K562 (cell line): Measurements from ENCODE around the gene CACNA1C. TPM values are rescaled to one million over a fixed set of nuclear protein-coding genes. Genes with fewer than 3 reads are reported as not detected.

Source experiments
- ATAC-seq: fragments of 200-7000 bp; cut with Tn5 transposase; 3 replicates; pipeline ENCODE4 v1.9.1; 2020; ENCODE audit warnings: moderate library complexity
- BruUV-seq: library from RNA; stranded (reverse); fragments of 400-500 nt; replicated peaks from 2 replicates; lab custom pipeline; 2021; lab: Mats Ljungman, UMichigan
- CTCF ChIA-PET: fragments of 300-600 bp; formaldehyde crosslinking; extraction: SDS; loops from one replicate; lab custom pipeline; 2021; ENCODE audit warnings: low intra/inter-chr PET ratio; lab: Yijun Ruan, JAX
- POLR2A ChIA-PET: fragments of 300-600, 350-650 bp; sonication (Branson Sonifier 250); formaldehyde crosslinking; extraction: SDS; loops from one replicate; lab custom pipeline; 2021; ENCODE audit warnings: antibody characterized with exemption, inconsistent platforms; lab: Yijun Ruan, JAX
- DNase-seq, 4 experiments: peaks; one replicate each; pipeline versions ENCODE4 v3.0.0 to v3.0.0-alpha.2; 2011 to 2018; ENCODE audit warnings: low spot score in 3 of 4, mixed read lengths in 3 of 4; ENCODE audit errors: extremely low read depth in 1 of 4
- FAIRE-seq: peaks from 2 replicates; lab custom pipeline; 2011; peaks lifted over from hg19 to GRCh38; lab: Jason Lieb, UNC
- H2AFZ ChIP-seq: 2 replicates; pipeline ENCODE4 v1.6.0; 2011; ENCODE audit warnings: low read depth, low read length, control low read depth, inconsistent platforms
- H3K27ac ChIP-seq: fragments of 200-600 bp; 3 replicates; pipeline ENCODE4 v1.8.0; 2011; ENCODE audit warnings: low read depth, mild to moderate bottlenecking, control low read depth, inconsistent platforms, low read length, moderate library complexity, mixed read lengths; ENCODE audit errors: extremely low read depth
- H3K27me3 ChIP-seq, 2 experiments: fragments of 300-600 bp in 1 of 2; 2 replicates in 1 of 2; 3 replicates in 1 of 2; pipeline versions ENCODE4 v1.6.0 to v1.8.0; 2011; ENCODE audit warnings: inconsistent platforms in 2 of 2, low read length in 2 of 2, mild to moderate bottlenecking in 1 of 2, mixed read lengths in 1 of 2, moderate library complexity in 1 of 2; ENCODE audit not compliant: control insufficient read depth in 2 of 2, insufficient read depth in 2 of 2
- H3K36me3 ChIP-seq: fragments of 300-600 bp; 3 replicates; pipeline ENCODE4 v1.8.0; 2011; ENCODE audit warnings: mild to moderate bottlenecking, low read length, inconsistent platforms; ENCODE audit not compliant: control insufficient read depth, insufficient read depth
- H3K4me1 ChIP-seq, 2 experiments: fragments of 200-600 bp in 1 of 2; replicated peaks in 1 of 2; 2 replicates in 1 of 2; 3 replicates in 1 of 2; pipeline versions ENCODE4 v1.5.1 to v1.8.0; 2011; ENCODE audit warnings: inconsistent platforms in 2 of 2, low read length in 2 of 2, mild to moderate bottlenecking in 1 of 2, mixed read lengths in 1 of 2, moderate library complexity in 1 of 2; ENCODE audit not compliant: control insufficient read depth in 2 of 2, insufficient read depth in 2 of 2
- H3K4me2 ChIP-seq: 2 replicates; pipeline ENCODE4 v1.6.1; 2011; ENCODE audit warnings: low read length, control low read depth, inconsistent platforms, mixed read lengths; ENCODE audit not compliant: insufficient read depth
- H3K4me3 ChIP-seq: fragments of 200-600 bp; sonication (generic), shearing (Covaris generic); 2 replicates; pipeline ENCODE4 v1.5.1; 2016; ENCODE audit warnings: control low read depth, inconsistent platforms
- H3K79me2 ChIP-seq: fragments of 200-600 bp; 3 replicates; pipeline ENCODE4 v1.8.0; 2011; ENCODE audit warnings: low read length, inconsistent platforms; ENCODE audit not compliant: control insufficient read depth, insufficient read depth
- H3K9ac ChIP-seq, 2 experiments: 2 replicates each; pipeline versions ENCODE4 v1.6.0 to v1.6.1; 2011; ENCODE audit warnings: low read depth in 2 of 2, low read length in 2 of 2, control low read depth in 1 of 2, inconsistent platforms in 1 of 2, mild to moderate bottlenecking in 1 of 2, mixed read lengths in 1 of 2; ENCODE audit not compliant: insufficient read depth in 1 of 2
- H3K9me1 ChIP-seq: one replicate; pipeline ENCODE4 v1.6.0; 2011; ENCODE audit warnings: inconsistent platforms, mild to moderate bottlenecking, low read length, moderate library complexity; ENCODE audit not compliant: control insufficient read depth, insufficient read depth
- H3K9me3 ChIP-seq: replicated peaks from 2 replicates; pipeline ENCODE4 v1.5.1; 2011; ENCODE audit warnings: low read depth, low read length, inconsistent platforms; ENCODE audit not compliant: control insufficient read depth, insufficient read depth
- H4K20me1 ChIP-seq: replicated peaks from 2 replicates; pipeline ENCODE4 v1.6.1; 2011; ENCODE audit warnings: low read length, inconsistent platforms, mixed read lengths; ENCODE audit not compliant: control insufficient read depth, insufficient read depth
- C11orf30 ChIP-seq: fragments of 450-650 bp; IDR thresholded peaks from 2 replicates; pipeline ENCODE4 v1.6.1; 2016; ENCODE audit warnings: low read depth, mild to moderate bottlenecking
- CHD2 ChIP-seq: IDR thresholded peaks from 2 replicates; pipeline ENCODE4 v1.6.1; 2011; ENCODE audit warnings: low read depth, low read length
- DACH1 ChIP-seq: fragments of 450-650 bp; IDR thresholded peaks from 2 replicates; pipeline ENCODE4 v1.6.1; 2018; ENCODE audit not compliant: partially characterized antibody
- DDX20 ChIP-seq: fragments of 450-650 bp; IDR thresholded peaks from 2 replicates; pipeline ENCODE4 v1.6.1; 2016; ENCODE audit warnings: missing genetic modification characterization, low read depth, mild to moderate bottlenecking, missing compliant biosample characterization, moderate library complexity
- FOXJ3 ChIP-seq: sonication (generic); formaldehyde crosslinking; IDR thresholded peaks from 2 replicates; pipeline ENCODE4 v1.4.0; 2020; ENCODE audit warnings: mild to moderate bottlenecking, missing genetic modification reagents
- STAT5A ChIP-seq: IDR thresholded peaks from 2 replicates; pipeline ENCODE4 v1.6.1; 2012; ENCODE audit warnings: low read length, inconsistent platforms, borderline replicate concordance
- U2AF2 ChIP-seq: fragments of 200-400 bp; formaldehyde crosslinking; optimal IDR thresholded peaks from 2 replicates; pipeline ENCODE3; 2017; ENCODE audit warnings: low read depth, mild to moderate bottlenecking, low read length
- YY1 ChIP-seq, 3 experiments: IDR thresholded peaks; 2 replicates each; pipeline ENCODE4 v1.6.1; 2011; ENCODE audit warnings: low read length in 2 of 3, mild to moderate bottlenecking in 2 of 3, moderate library complexity in 2 of 3, borderline replicate concordance in 1 of 3, control low read depth in 1 of 3, low read depth in 1 of 3; ENCODE audit not compliant: insufficient read depth in 3 of 3, insufficient replicate concordance in 2 of 3, control insufficient read depth in 1 of 3, insufficient read length in 1 of 3; ENCODE audit errors: extremely low read depth in 1 of 3
- ZBTB7A ChIP-seq: IDR thresholded peaks from 2 replicates; pipeline ENCODE4 v1.6.1; 2011; ENCODE audit warnings: low read depth, mild to moderate bottlenecking, low read length, moderate library complexity, borderline replicate concordance; ENCODE audit not compliant: control insufficient read depth
- ZNF184 ChIP-seq: sonication (generic); formaldehyde crosslinking; IDR thresholded peaks from 2 replicates; pipeline ENCODE4 v1.5.0; 2020; ENCODE audit warnings: missing genetic modification reagents
- WGBS: fragments of 100-300 bp; shearing (Covaris generic); methylation state at CpG from one replicate; pipeline ENCODE4 v1.1.6; 2016; ENCODE audit warnings: low coverage, mixed read lengths; ENCODE audit not compliant: insufficient coverage; ENCODE audit errors: missing lambda C conversion rate; 5-methylcytosine and 5-hydroxymethylcytosine counted together
- in situ Hi-C: fragments of 300-500 bp; cut with MboI; formaldehyde crosslinking; loops from 4 replicates; pipeline ENCODE4 v1.15.0; 2018; ENCODE audit warnings: inconsistent platforms, mixed read lengths
- intact Hi-C: fragments of 100-400 bp; cut with micrococcal nuclease; formaldehyde crosslinking; loops from 2 replicates; pipeline ENCODE4 v1.14.2; 2022
- polyA plus RNA-seq, 8 experiments: library from polyadenylated mRNA; depleted of rRNA in 4 of 8; stranded (reverse) in 5 of 8; unstranded in 3 of 8; fragments of >200 nt; fragmentation: Nextera tagmentation in 2 of 8; fragmentation: Illumina TruSeq in 1 of 8; extraction: Ambion mirVana in 2 of 8; extraction: Trizol in 1 of 8; gene quantifications; 2 replicates each; pipeline versions ENCODE4 v1.2.1 to v1.2.3, GENCODE V29; 2011 to 2014; ENCODE audit warnings: inconsistent platforms in 1 of 8, missing spikeins in 1 of 8
- total RNA-seq, 7 experiments: library from RNA; depleted of rRNA in 6 of 7; stranded (reverse); fragments of >200 nt in 6 of 7; fragmentation: Illumina TruSeq in 2 of 7; extraction: Trizol in 2 of 7; gene quantifications; 2 replicates each; pipeline versions ENCODE4 v1.2.1 to v1.2.3, GENCODE V29; 2011 to 2021; ENCODE audit warnings: low replicate concordance in 1 of 7
- TF ChIP-seq, protein P1 (sequence below): sonication (generic); formaldehyde crosslinking; IDR thresholded peaks from 2 replicates; pipeline ENCODE4 v1.8.0; 2023; ENCODE audit warnings: mild to moderate bottlenecking, missing genetic modification reagents
- TF ChIP-seq, protein P2 (sequence below): fragments of 250-450 bp; sonication (Bioruptor Pico); IDR thresholded peaks from 2 replicates; pipeline ENCODE4 v1.4.0; 2020; ENCODE audit warnings: mild to moderate bottlenecking

CACNA1C gene
- total and polyA plus RNA-seq, 9 of the 15 experiments (the other 6 are each of a cell fraction or from before 2014, with no cell fraction given) = not detected

DNA sequence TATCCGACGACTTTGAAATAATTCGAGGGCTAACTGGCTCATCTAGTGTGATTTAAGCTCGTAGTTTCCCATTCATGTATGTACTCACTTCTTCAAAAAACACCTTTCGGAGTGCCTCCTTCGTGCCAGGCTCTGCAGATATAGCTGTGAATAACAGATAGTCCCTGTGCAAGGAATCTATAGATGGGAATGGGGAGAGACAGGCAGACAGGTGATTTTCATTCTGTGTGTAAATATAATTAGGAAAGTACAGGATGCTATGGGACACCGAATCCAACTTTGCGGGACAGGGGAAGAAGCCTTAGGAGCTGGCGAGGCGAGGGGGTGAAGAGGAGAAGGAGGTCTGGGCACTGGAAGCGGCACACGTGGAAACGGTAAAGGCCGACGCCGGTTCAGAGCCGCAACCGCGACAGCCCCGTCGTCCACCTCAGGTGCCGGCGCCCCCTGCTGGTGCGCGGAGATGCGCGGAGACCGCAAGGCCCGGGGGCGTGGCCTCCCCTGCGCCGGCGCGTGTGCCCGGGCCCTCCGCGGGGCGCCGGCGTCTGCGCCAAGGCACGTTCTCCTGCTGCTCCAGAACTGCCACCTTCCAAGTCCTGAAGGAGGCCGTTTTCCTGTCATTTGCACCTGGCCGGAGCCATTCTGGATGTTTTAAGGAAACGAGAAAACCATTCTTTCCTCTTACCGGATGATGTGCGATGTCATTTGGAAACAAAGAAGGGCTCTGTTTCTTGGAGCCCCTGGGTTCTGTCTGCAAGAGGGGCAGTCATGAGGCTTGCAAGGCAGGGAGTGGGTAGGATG, 18.0 kb upstream of the CACNA1C start:
- CTCF ChIA-PET = interaction anchor here (0.7 to 1.5 kb wide), 2 partner anchors 239 to 256 kb away, joined by 3 to 6 read pairs; no protein-coding TSS in a partner anchor
- H3K9me1 ChIP-seq = no peaks in the 10 kb centered on the region
- WGBS = 18% methylated on average over 24 of the region's 47 CpGs
- H3K9ac ChIP-seq = peak overlapping the region in 1 of 2 experiments; percentile 48; a peak in 1 of 4 replicates
- no peaks in the 10 kb centered on the region for H3K9me3 ChIP-seq
- H3K79me2 ChIP-seq = no peaks in the 10 kb centered on the region
- no peak for FAIRE-seq
- H3K27ac ChIP-seq = no peak overlapping the region
- H3K36me3 ChIP-seq = no peaks in the 10 kb centered on the region
- DNase-seq = peak; percentile 83 to 88 (median 86)
- ATAC-seq = peak; percentile 100
- in situ Hi-C loops (no loop called here), intact Hi-C loops (loop anchor here (10.0 kb wide), 1 partner anchor 240 kb away; no protein-coding TSS in a partner anchor)
- POLR2A ChIA-PET = interaction anchor here (0.5 to 1.6 kb wide), 3 partner anchors 12 to 1022 kb away, joined by 3 read pairs; no protein-coding TSS in a partner anchor
- peaks cover 0 to 7% of the 10 kb centered on the region in 2 experiments; a peak in 3 of 5 replicates for H3K4me1 ChIP-seq
- no peaks in the 10 kb centered on the region; the same call in 1 of the 2 replicates for H4K20me1 ChIP-seq
- H3K4me3 ChIP-seq = peak overlapping the region; percentile 26
- peak overlapping the region; percentile 92 for H2AFZ ChIP-seq
- H3K4me2 ChIP-seq = peak overlapping the region; percentile 74
- no TSS peak for BruUV-seq
- peaks cover 14 to 45% of the 10 kb centered on the region in 2 experiments for H3K27me3 ChIP-seq
- TF ChIP-seq C11orf30 (no peak), DDX20 (no peak), ZBTB7A (no peak), YY1 (IDR thresholded peaks at IDR 0.05; ENCODE audit: borderline replicate concordance in 1 of 3, control insufficient read depth in 1 of 3, extremely low read depth in 1 of 3, insufficient read depth in 3 of 3, insufficient read length in 1 of 3, insufficient replicate concordance in 2 of 3, low read depth in 1 of 3, low read length in 2 of 3) (peak in 1 of 3 experiments; percentile 31), FOXJ3 (CRISPR knock-in tag) (no peak), DACH1 (no peak), U2AF2 (no peak), ZNF184 (CRISPR knock-in tag) (no peak), CHD2 (no peak), STAT5A (no peak)
- TF ChIP-seq, protein P1, sequence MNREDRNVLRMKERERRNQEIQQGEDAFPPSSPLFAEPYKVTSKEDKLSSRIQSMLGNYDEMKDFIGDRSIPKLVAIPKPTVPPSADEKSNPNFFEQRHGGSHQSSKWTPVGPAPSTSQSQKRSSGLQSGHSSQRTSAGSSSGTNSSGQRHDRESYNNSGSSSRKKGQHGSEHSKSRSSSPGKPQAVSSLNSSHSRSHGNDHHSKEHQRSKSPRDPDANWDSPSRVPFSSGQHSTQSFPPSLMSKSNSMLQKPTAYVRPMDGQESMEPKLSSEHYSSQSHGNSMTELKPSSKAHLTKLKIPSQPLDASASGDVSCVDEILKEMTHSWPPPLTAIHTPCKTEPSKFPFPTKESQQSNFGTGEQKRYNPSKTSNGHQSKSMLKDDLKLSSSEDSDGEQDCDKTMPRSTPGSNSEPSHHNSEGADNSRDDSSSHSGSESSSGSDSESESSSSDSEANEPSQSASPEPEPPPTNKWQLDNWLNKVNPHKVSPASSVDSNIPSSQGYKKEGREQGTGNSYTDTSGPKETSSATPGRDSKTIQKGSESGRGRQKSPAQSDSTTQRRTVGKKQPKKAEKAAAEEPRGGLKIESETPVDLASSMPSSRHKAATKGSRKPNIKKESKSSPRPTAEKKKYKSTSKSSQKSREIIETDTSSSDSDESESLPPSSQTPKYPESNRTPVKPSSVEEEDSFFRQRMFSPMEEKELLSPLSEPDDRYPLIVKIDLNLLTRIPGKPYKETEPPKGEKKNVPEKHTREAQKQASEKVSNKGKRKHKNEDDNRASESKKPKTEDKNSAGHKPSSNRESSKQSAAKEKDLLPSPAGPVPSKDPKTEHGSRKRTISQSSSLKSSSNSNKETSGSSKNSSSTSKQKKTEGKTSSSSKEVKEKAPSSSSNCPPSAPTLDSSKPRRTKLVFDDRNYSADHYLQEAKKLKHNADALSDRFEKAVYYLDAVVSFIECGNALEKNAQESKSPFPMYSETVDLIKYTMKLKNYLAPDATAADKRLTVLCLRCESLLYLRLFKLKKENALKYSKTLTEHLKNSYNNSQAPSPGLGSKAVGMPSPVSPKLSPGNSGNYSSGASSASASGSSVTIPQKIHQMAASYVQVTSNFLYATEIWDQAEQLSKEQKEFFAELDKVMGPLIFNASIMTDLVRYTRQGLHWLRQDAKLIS (CRISPR knock-in tag) = no peak
- TF ChIP-seq, protein P2, sequence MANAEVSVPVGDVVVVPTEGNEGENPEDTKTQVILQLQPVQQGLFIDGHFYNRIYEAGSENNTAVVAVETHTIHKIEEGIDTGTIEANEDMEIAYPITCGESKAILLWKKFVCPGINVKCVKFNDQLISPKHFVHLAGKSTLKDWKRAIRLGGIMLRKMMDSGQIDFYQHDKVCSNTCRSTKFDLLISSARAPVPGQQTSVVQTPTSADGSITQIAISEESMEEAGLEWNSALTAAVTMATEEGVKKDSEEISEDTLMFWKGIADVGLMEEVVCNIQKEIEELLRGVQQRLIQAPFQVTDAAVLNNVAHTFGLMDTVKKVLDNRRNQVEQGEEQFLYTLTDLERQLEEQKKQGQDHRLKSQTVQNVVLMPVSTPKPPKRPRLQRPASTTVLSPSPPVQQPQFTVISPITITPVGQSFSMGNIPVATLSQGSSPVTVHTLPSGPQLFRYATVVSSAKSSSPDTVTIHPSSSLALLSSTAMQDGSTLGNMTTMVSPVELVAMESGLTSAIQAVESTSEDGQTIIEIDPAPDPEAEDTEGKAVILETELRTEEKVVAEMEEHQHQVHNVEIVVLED (CRISPR knock-in tag) = peak; percentile 43; the same call in 1 of the 2 replicates
